NCI-H128 (cell line): ENCODE data around the gene F13B.
"Not testable (repeated sequence)": the region's sequence is repeated elsewhere in the genome, so short reads cannot be mapped to it uniquely, and the experiment has no call there.

ENCODE experiments used
- DNase-seq: peaks from one replicate; lab custom pipeline; 2025; ENCODE audit not compliant: unreplicated experiment; lab: John Stamatoyannopoulos, UW

The F13B gene, protein sequence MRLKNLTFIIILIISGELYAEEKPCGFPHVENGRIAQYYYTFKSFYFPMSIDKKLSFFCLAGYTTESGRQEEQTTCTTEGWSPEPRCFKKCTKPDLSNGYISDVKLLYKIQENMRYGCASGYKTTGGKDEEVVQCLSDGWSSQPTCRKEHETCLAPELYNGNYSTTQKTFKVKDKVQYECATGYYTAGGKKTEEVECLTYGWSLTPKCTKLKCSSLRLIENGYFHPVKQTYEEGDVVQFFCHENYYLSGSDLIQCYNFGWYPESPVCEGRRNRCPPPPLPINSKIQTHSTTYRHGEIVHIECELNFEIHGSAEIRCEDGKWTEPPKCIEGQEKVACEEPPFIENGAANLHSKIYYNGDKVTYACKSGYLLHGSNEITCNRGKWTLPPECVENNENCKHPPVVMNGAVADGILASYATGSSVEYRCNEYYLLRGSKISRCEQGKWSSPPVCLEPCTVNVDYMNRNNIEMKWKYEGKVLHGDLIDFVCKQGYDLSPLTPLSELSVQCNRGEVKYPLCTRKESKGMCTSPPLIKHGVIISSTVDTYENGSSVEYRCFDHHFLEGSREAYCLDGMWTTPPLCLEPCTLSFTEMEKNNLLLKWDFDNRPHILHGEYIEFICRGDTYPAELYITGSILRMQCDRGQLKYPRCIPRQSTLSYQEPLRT

DNA sequence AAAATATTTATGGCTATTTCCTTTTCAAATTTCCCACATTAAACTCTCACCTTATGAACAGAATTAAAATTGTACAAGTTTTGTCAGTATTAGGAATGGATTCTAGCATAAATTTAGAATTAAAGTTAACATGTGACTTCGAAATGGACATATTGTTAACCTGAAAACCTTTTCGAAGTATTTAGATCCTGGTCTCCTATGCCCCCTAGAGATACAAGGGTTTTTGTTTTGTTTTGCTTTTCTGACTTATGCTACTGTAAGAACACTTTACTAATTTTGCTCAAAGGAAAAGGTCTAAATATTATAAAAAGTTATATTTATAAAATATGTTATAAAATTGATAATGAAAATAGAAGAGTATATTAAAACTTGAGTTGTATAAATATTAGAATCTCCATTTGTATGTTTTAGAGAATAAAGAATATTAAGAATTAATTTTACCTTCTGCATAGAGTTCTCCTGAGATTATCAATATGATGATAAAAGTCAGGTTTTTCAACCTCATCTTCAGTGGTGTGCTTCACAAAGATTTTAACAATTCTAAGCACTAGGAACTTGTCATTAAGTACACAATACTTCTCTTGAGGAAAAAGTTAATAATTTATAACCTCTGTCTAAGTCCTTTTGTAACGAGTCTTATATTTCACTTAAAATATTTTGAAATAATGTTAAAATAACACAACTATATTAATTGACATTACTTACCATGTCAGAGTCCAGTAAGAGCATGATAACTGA is at the start of gene F13B:
TSS of gene F13B (minus strand) at position 542 of the 738 bp plus-strand sequence. CDS start at position 505, 37 bp downstream.
- no peak for DNase-seq

DNA sequence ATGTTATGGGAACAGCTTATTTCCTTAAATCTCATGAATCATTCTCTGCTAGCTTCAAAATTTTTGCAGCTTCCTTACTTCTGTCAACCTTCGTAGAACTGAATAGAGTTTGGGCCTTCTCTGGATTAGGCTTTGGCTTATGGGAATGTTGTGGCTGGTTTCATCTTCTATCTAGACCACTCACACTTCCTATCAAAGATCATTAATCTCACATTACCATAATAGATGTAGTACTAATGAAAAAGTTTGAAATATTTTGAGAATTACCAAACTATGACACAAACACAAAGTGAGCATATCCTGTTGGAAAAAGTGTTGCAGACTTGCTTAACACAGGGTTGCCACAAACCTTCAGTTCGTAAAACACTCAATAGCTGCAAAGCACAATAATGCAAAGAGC is 49.1 kb upstream of the F13B start:
- DNase-seq: no peak

DNA sequence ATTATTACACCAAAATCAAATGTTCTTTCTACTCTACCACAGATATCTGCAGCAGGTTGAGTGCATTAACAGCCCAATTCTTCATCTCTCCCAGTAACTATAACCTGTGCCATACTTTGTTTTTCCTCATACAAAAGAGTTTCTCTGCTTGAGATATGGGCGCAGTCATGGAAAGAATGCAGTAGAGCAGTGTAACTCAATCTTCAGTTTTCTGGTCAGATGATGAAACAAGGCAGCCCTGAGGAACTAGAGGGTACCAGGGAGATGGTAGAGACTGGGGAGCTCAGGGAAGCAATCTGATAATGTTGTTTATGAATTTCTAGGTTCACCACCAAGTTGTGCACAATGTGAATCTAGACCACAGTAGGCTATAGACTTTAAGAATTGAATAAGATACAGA is 39.8 kb upstream of the F13B start:
- DNase-seq: no peak

DNA sequence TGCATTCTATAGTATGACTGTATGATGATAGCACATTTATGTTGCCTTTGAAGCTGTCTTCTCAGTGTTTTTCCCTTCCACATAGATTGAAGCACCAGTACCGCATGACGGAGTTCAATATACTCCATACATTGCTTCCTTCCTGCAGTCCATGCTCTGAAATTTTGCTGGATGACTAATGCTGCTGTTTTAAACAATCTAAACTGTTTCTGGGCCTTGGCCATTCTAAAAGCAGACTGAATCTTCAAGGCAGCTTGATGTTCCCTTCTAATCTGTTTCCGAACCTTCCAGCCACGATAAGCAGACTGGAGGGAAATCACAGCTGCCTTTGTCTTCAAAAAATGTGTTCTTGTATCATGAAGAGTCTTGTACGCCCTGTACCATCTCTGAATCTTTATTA is 36.2 kb upstream of the F13B start:
- no peak for DNase-seq

DNA sequence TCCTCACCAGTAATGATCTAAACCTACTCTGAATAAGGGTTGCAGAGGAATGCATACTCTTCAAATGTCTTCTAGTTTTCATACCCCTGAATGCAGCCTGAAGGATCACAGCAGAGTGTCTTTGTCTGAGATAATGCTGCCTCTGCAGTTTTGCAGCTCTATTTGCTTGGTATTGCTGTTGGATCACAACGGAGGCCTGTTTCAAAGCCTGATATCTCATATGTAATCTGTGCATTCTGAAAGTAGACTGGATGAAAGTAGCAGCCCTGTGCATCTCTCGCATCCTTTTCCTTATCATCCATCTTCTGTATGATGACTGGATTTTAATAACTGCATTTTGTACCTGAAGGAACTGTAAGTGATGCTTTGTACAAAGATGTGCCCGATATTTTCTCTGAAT is 34.9 kb upstream of the F13B start:
- no peak for DNase-seq

DNA sequence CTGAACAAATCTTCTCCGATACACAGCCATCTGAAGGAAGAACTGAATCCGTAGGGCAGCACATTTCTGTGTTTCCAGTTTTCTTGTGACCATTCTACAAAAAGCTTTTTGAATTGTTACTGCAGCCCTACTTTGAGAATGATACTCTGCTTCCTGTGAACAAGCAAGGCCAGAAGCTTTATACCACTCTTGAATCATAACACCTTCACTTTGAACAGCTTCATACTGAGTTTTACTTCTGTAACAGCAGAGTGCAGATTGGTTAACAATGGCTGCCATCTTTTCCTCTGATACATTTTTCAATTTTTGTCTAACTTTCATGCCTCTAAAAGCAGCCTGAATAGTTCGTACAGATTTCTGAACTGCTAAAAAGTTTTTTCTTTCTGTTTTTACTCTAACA is 33.6 kb upstream of the F13B start:
- DNase-seq: no peak

DNA sequence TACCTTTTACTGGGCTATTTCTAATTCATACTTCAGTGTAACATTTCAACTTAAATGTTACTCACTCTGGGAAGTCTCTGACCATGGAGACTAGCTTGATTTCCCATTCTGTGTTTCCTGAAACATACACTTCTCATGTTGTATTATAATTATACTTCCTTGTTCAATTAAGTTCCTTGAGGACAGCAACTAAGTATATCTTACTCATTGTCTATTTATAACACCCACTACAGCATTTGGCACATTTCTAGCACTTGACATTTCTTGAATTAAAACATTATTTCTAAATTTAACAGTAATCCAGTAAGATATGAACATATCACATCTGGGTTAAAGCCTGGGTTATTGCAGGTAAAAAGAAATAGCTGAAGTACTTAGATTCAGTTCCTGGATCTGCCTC is 32.4 kb upstream of the F13B start:
- DNase-seq: no peak

DNA sequence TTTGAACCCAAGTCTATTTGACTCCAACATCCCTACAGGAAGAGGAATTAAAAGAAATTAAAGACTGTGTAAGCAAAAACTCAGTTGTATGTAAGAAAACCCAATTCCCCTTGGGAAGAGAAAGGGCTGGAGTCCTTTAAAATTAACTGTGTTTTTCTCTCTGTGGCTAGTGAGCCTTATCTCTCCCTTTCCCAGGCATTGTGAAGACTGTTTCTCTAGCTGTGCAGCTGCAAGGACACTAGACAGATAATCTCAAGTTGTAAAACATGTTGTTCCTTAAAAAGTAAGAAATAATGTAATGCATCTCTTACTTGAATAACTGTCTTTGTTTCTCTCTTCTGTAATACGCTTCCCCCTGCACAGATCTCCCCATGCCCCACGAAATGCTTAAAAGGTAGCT is 29.9 kb upstream of the F13B start:
- not testable (repeated sequence) for DNase-seq

DNA sequence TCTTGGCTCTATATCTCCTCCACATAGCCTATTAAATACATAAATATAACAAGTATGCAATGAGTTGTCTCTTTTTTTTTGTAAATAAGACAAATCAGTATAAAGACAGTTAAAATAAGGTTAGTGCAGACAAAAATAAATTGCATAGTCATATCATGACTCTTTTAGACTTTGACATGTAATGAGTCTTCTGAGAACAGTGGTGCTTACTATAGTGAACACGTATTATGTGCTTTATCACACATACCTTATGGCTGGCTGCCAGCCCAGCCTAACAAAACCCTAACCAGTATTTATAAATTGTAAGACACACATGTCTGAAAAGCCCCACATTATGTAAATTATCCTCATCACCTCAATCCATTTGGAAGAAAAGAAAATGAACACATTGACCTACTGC is 29.1 kb upstream of the F13B start:
- no peak for DNase-seq

DNA sequence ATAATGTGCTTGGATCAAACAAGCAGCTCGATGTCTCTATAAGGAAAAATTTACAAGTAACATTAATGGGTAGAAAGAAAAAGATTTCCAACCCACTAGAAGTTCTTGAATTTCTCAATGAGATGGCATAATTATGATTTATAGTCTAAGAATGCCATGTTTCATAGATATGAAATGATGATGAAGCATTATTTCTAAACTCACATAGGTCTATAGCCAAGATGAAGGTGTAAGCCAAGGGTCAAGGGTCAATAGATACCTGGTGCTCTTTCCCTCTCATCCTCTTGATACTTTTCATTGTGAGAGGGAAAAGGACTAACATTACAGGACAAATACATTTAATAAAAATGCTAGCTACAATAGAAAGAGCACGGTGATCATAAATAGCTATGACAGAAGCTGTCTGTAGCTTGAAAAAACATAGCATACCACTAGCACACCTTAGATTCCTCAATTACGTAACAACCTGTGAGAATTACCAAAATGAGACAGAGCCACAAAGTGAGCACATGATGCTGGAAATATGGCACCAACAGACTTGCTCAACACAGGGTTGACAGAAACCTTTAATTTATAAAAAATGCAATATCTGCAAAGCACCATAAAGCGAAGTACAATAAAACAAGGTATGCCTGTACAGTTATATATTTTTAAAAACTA is 26.3 kb upstream of the F13B start:
- no peak for DNase-seq

DNA sequence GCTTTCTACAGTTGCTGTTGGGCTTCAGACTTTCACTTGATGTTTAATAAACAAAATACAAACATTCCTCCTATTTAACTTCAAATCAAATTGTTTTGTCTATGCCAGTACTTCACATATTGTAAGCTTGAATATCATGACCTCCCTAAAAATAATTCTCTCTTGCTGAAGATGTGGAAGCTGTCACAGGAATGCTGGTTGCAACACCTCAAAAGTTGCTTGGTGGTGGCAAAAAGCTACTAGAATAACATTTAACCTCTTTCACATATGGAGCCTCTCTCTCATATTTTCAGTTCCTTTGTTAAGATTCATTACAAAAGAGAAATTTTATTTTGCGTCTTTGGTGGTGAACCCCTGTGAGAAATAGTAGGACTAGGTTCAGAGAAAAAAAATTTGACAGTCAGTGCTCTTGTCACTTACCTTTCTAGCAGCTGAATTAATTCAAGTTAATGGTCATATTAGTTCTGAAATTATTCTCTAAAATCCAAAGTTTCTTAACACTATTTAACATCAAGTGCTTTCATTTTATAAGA is 25.5 kb upstream of the F13B start:
- DNase-seq: no peak

DNA sequence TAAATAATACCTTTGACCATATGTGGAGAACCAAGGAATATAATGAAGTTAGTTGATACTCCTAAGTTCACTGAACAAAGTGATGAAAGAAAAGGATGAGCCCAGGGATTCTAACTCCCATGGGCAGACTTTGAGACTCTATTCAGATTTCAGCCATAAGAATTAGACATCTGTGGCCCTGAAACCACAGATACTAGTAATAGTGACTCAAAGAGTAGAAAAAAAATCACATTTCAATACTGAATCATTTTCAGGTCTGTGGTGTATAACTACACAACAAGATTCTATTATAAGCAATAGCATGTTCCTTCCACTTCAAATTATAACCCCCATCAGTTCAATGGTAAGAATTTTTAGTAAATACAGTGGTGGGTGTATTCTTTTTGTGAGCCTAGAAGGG is 16.4 kb upstream of the F13B start:
- no peak for DNase-seq

DNA sequence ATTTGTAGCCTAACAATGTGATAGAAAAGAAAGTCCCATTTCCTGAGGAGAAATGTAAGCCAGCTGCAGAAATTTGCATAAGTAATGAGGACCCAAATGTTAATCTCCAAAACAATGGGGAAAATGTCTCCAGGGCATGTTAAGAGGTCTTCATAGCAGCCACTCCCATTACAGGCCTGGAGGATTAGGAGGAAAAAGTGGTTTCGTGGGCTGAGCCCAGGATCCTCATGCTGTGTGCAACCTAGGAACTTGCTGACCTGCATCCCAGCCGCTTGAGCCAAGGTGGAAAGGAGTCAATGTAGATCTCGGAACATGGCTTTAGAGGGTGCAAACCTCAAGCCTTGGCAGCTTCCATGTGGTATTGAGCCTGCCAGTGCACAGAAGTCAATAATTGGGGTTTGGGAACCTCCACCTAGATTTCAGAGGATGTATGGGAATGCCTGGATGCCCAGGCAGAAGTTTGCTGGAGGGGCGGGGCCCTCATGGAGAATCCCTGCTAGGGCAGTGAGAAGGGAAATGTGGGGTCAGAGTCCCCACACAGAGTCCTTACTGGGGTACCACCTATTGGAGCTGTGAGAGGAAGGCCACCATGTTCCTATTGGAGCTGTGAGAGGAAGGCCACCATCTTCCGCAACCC is 14.2 kb upstream of the F13B start:
- DNase-seq: no peak

DNA sequence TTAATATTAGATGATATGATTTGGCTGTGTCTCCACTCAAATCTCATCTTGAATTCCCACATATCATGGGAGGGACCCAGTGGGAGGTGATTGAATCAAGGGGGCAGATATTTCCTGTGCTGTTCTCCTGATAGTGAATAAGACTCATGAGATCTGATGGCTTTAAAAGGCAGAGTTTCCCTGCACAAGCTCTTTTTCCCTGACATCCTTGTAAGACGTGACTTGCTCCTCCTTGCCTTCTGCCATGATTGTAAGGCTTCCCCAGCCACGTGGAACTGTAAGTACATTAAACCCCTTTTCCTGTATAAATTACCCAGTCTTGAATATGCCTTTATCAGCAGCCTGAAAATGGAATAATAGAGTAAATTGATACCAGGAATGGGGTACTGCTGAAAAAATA is 13.3 kb upstream of the F13B start:
- DNase-seq: no peak

DNA sequence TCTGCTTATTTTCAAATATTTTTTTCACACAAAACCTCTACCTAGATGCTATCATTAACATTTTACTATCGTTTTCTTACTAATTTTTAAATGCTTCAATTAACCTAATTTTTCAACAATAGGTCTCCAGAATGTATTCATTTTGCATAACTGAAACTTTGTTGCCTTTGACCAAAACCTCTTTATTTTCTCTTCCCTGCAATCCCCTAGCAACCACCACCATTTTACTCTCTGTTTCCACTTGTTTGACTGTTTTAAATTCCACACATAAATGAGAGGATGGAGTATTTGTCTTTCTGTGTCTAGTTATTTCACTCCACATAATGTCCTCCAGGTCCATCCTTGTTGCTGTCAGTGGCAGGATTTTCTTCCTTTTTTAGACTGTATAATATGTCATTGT is 9.5 kb upstream of the F13B start:
- no peak for DNase-seq

DNA sequence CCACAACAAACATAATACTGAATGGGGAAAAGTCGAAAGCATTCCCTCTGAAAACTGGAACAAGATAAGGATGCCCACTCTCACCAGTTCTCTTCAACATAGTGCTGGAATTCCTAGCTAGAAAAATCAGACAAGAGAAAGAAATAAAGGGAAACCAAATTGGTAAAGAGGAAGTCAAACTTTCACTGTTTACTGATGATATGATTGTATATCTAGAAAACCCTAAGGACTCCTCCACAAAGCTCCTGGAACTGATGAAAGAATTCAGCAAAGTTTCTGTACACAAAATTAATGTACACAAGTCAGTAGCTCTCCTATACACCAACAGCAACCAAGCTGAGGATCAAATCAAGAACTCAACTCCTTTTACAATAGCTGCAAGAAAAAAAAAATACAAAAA is 6.9 kb upstream of the F13B start:
- DNase-seq: no peak

DNA sequence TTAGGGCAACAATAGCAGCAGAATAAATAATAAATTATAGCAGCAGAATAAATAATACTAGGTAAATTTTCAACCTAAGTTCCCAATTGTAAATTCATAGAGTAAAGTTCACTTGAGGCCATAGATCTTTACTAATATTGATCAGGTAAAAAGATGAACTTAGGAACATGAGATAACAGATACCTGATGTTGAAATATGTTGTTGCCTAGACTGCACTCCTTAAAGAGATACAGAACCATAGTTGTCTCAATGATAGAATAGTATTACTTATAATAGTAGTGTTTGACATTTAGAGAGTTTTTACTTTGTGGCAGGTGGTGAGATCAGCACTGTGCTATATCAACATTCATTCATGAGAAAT is 378 bp upstream of the F13B start:
- no peak for DNase-seq

DNA sequence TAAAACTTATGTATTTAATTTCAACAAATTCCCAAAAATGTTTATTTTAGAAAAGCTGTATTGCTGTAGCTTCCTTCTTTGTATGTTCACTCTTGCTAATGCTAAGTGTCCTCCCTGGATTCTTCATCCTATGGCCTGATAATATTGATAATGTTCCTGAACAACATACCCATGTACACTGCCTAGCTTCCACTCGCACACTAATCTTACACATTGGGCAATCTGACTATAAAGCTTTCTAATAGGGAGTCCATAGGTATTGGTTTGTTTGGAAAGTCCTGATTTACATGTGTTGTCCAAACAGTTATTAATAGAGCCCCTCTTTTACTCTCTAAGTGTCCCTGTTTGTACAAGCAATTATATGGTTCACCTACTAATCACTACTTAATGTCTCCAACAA is 783 bp downstream of the F13B start:
- DNase-seq: no peak

DNA sequence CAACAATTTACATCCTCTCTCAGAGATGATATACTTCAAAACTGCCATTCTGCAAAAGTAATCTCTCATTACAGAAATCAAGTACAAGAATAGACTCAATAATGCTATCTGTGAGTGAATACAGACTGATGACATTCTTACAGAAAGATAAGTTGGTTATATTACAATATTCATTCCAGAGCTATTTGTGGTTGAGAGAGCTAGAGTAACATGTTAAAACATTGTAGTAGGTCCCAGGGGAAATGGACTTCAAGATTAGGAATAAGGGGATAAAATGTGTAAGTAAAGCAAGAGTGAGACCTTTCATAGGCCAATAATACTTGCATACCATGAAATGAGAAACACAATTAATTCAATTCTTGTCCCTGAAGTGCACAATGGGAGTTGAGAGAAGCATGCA is 1.5 kb downstream of the F13B start:
- no peak for DNase-seq

DNA sequence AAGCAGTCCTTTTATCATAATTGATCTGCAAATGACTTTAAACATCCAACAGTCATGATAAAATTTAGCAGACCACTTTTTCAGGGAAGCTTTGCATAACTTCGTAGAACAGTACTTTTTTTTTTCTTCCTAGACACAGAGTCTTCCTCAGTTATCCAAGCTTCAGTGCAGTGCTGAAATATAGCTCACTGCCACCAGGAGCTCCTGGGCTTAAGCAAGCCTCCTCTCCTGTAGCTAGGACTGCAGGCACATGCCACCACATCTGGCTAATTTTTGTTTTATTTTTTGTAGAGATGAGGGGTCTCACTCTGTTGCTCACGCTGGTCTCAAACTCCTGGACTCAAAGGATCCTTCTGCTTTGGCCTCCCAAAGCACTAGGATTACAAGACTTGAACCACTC is 3.8 kb downstream of the F13B start:
- DNase-seq: no peak

DNA sequence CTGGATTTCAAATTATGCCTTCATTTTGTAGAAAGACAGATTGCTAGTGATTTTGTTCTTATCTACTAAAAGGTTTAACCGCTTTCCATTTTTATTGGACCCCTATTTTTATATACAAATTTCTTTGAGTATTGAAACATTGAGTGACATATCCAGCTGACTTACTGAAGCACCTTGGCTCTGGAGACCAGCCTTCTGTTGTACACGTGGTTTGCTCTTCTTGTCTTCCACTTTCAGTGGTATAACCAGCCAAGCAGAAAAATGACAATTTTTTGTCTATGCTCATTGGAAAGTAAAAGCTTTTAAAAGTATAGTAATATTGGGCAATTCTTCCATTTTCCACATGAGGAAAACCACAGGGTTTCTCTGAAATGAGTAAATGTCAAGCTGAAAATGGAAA is 4.4 kb downstream of the F13B start:
- DNase-seq: no peak
